Astrocyte (in vitro differentiated cells and primary cell): ENCODE data around the gene HAND1. TPM values are rescaled to one million over a fixed set of nuclear protein-coding genes. Genes with fewer than 3 reads are reported as not detected.
"Not testable (repeated sequence)": the region's sequence is repeated elsewhere in the genome, so short reads cannot be mapped to it uniquely, and the experiment has no call there.

ENCODE experiments used
- DNase-seq: peaks from one replicate; pipeline ENCODE4 v3.0.0-alpha.2; 2010; ENCODE audit warnings: low read depth
- FAIRE-seq: peaks from 2 replicates; lab custom pipeline; 2011; peaks lifted over from hg19 to GRCh38; lab: Jason Lieb, UNC
- H2AFZ ChIP-seq: 2 replicates; pipeline ENCODE4 v1.6.0; 2012; ENCODE audit warnings: low read depth, low read length, inconsistent platforms
- H3K27ac ChIP-seq: 2 replicates; pipeline ENCODE4 v1.5.1; 2011; ENCODE audit warnings: low read depth, low read length, inconsistent platforms
- H3K27me3 ChIP-seq: 2 replicates; pipeline ENCODE4 v1.6.0; 2011; ENCODE audit warnings: low read length, inconsistent platforms; ENCODE audit not compliant: insufficient read depth
- H3K36me3 ChIP-seq: 2 replicates; pipeline ENCODE4 v1.5.1; 2011; ENCODE audit warnings: low read length, inconsistent platforms; ENCODE audit not compliant: insufficient read depth
- H3K4me1 ChIP-seq: 2 replicates; pipeline ENCODE4 v1.5.1; 2011; ENCODE audit warnings: low read length, inconsistent platforms; ENCODE audit not compliant: insufficient read depth
- H3K4me2 ChIP-seq: 2 replicates; pipeline ENCODE4 v1.6.0; 2012; ENCODE audit warnings: low read length, inconsistent platforms
- H3K4me3 ChIP-seq: 2 replicates; pipeline ENCODE4 v1.5.1; 2011; ENCODE audit warnings: low read depth, mild to moderate bottlenecking, low read length, inconsistent platforms; ENCODE audit not compliant: insufficient read depth
- H3K79me2 ChIP-seq: 2 replicates; pipeline ENCODE4 v1.6.0; 2012; ENCODE audit warnings: mild to moderate bottlenecking, low read length, inconsistent platforms; ENCODE audit not compliant: insufficient read depth
- H3K9ac ChIP-seq: 2 replicates; pipeline ENCODE4 v1.6.0; 2012; ENCODE audit warnings: mild to moderate bottlenecking, low read length, inconsistent platforms
- H3K9me3 ChIP-seq: 2 replicates; pipeline ENCODE4 v1.5.1; 2012; ENCODE audit warnings: low read depth, mild to moderate bottlenecking, low read length, inconsistent platforms; ENCODE audit not compliant: insufficient read depth
- H4K20me1 ChIP-seq: 2 replicates; pipeline ENCODE4 v1.6.0; 2012; ENCODE audit warnings: low read length, inconsistent platforms; ENCODE audit not compliant: insufficient read depth
- H3K27ac Mint-ChIP-seq: one replicate; pipeline ENCODE4 v1.8.0; 2021; ENCODE audit warnings: mild to moderate bottlenecking, mixed read lengths; ENCODE audit not compliant: unreplicated experiment
- H3K27me3 Mint-ChIP-seq: one replicate; pipeline ENCODE4 v1.8.0; 2021; ENCODE audit warnings: low read depth, mixed read lengths; ENCODE audit not compliant: unreplicated experiment
- H3K36me3 Mint-ChIP-seq: one replicate; pipeline ENCODE4 v1.8.0; 2021; ENCODE audit warnings: low read depth, mixed read lengths; ENCODE audit not compliant: unreplicated experiment
- H3K4me1 Mint-ChIP-seq: one replicate; pipeline ENCODE4 v1.8.0; 2021; ENCODE audit warnings: low read depth, mixed read lengths; ENCODE audit not compliant: unreplicated experiment
- H3K4me3 Mint-ChIP-seq: one replicate; pipeline ENCODE4 v1.8.0; 2021; ENCODE audit warnings: mild to moderate bottlenecking, moderate library complexity, mixed read lengths; ENCODE audit not compliant: unreplicated experiment
- H3K9me3 Mint-ChIP-seq: one replicate; pipeline ENCODE4 v1.8.0; 2021; ENCODE audit warnings: mild to moderate bottlenecking, mixed read lengths; ENCODE audit not compliant: unreplicated experiment
- CTCF ChIP-seq: IDR thresholded peaks from 2 replicates; pipeline ENCODE4 v1.5.1; 2011; ENCODE audit warnings: low read depth, mild to moderate bottlenecking, inconsistent platforms, low read length, moderate library complexity; ENCODE audit not compliant: insufficient read depth
- EZH2 ChIP-seq: IDR thresholded peaks from 2 replicates; pipeline ENCODE4 v1.6.1; 2012; ENCODE audit warnings: mild to moderate bottlenecking, low read length, inconsistent platforms; ENCODE audit not compliant: insufficient read depth
- total RNA-seq: library from RNA; stranded (reverse); gene quantifications from 2 replicates; pipeline ENCODE4 v1.2.1, GENCODE V29; 2021

The HAND1 gene
- total RNA-seq, 1 donor from 2014 or later: not detected

- no peaks in the 10 kb centered on the region for H3K9me3 ChIP-seq
- DNase-seq (no peak), FAIRE-seq (no peak)
- H3K4me2 ChIP-seq: no peak overlapping the region
- peaks cover 2% of the 10 kb centered on the region for H3K4me1 Mint-ChIP-seq
- no peak overlapping the region for H2AFZ ChIP-seq
- H3K27me3 ChIP-seq: peaks cover 39% of the 10 kb centered on the region
- H3K36me3 Mint-ChIP-seq: no peaks in the 10 kb centered on the region
- TF ChIP-seq EZH2: no peak
- TF ChIP-seq CTCF: no peak
- H3K4me3 Mint-ChIP-seq: no peak overlapping the region
- peaks cover 65% of the 10 kb centered on the region for H3K27me3 Mint-ChIP-seq
- no peak overlapping the region for H3K4me3 ChIP-seq
- no peaks in the 10 kb centered on the region for H3K36me3 ChIP-seq
- H3K9ac ChIP-seq: no peak overlapping the region
- no peaks in the 10 kb centered on the region for H3K4me1 ChIP-seq
- H3K27ac Mint-ChIP-seq: no peak overlapping the region
- no peaks in the 10 kb centered on the region for H4K20me1 ChIP-seq
- H3K9me3 Mint-ChIP-seq: peaks cover 4% of the 10 kb centered on the region
- H3K27ac ChIP-seq: no peak overlapping the region
- H3K79me2 ChIP-seq: no peaks in the 10 kb centered on the region
Observed at GRCh38 chr5:154517810-154518437, 39.9 kb upstream of the HAND1 start.

GRCh38 chr5:154517181-154517580, 39.2 kb upstream of the HAND1 start:
- Histone ChIP-seq H3K9ac (no peak overlapping the region), H3K27ac (no peak overlapping the region), H3K79me2 (no peaks in the 10 kb centered on the region), H3K4me2 (no peak overlapping the region), H3K27me3 (peaks cover 34% of the 10 kb centered on the region), H2AFZ (no peak overlapping the region), H4K20me1 (no peaks in the 10 kb centered on the region), H3K36me3 (no peaks in the 10 kb centered on the region), H3K9me3 (no peaks in the 10 kb centered on the region), H3K4me3 (no peak overlapping the region), H3K4me1 (no peaks in the 10 kb centered on the region)
- TF ChIP-seq CTCF: no peak
- TF ChIP-seq EZH2: no peak
- no peak overlapping the region for H3K27ac Mint-ChIP-seq
- peaks cover 60% of the 10 kb centered on the region for H3K27me3 Mint-ChIP-seq
- peaks cover 2% of the 10 kb centered on the region for H3K4me1 Mint-ChIP-seq
- no peaks in the 10 kb centered on the region for H3K36me3 Mint-ChIP-seq
- no peak overlapping the region for H3K4me3 Mint-ChIP-seq
- H3K9me3 Mint-ChIP-seq: peaks cover 4% of the 10 kb centered on the region
- DNase-seq: no peak
- no peak for FAIRE-seq

GRCh38 chr5:154516475-154516874, 38.4 kb upstream of the HAND1 start:
- FAIRE-seq (no peak), DNase-seq (no peak)
- H3K27me3 ChIP-seq: peaks cover 37% of the 10 kb centered on the region
- Mint-ChIP-seq H3K4me3 (no peak overlapping the region), H3K27me3 (peaks cover 59% of the 10 kb centered on the region), H3K27ac (no peak overlapping the region), H3K4me1 (peaks cover 2% of the 10 kb centered on the region), H3K9me3 (peaks cover 4% of the 10 kb centered on the region), H3K36me3 (no peaks in the 10 kb centered on the region)
- no peak overlapping the region for H3K27ac ChIP-seq
- no peaks in the 10 kb centered on the region for H3K36me3 ChIP-seq
- TF ChIP-seq EZH2 (no peak), CTCF (no peak)
- no peak overlapping the region for H3K4me2 ChIP-seq
- H3K4me1 ChIP-seq: no peaks in the 10 kb centered on the region
- no peak overlapping the region for H3K9ac ChIP-seq
- no peak overlapping the region for H2AFZ ChIP-seq
- H3K79me2 ChIP-seq: no peaks in the 10 kb centered on the region
- no peaks in the 10 kb centered on the region for H3K9me3 ChIP-seq
- H4K20me1 ChIP-seq: no peaks in the 10 kb centered on the region
- no peak overlapping the region for H3K4me3 ChIP-seq

GRCh38 chr5:154515488-154515887, 37.5 kb upstream of the HAND1 start:
- peaks cover 33% of the 10 kb centered on the region for H3K27me3 ChIP-seq
- DNase-seq, H3K9me3 Mint-ChIP-seq, H3K4me1 Mint-ChIP-seq, H3K27ac Mint-ChIP-seq, H3K4me2 ChIP-seq, H2AFZ ChIP-seq, FAIRE-seq, H3K9me3 ChIP-seq, H3K9ac ChIP-seq, H3K4me3 Mint-ChIP-seq, H3K27ac ChIP-seq, H3K4me1 ChIP-seq, H4K20me1 ChIP-seq, H3K36me3 Mint-ChIP-seq, H3K79me2 ChIP-seq, H3K4me3 ChIP-seq, H3K36me3 ChIP-seq: not testable (repeated sequence)
- H3K27me3 Mint-ChIP-seq: peaks cover 52% of the 10 kb centered on the region
